ENCODE data around the gene ZFAND3.

Gene ZFAND3

DNA sequence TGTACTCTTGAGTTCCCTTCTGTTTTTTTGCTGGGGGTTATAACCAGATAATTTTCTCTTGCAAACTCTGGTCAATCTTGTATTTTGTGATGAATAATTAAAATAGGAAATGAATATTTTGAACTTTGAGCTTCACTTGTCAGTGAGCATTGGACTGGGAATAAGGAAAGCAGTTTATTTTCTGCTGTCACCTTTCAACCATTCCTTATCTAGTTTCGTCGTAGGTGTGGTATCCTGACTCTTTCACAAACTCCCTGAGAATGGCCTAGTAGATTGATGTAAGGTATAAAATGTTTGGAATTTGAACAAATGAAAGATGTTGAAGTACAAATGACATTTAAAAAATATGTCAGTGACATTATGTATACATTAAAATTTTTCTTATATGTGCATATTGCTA lies 98.0 kb downstream of the ZFAND3 start:
- Histone ChIP-seq H3K4me3 (ENCODE audit: low read depth, low read length) (no peak overlapping the region), H3K79me2 (ENCODE audit: control insufficient read depth, insufficient read depth, low read length, unreplicated experiment) (peaks cover 79% of the 10 kb centered on the region), H3K36me3 (ENCODE audit: insufficient read depth, low read length) (no peaks in the 10 kb centered on the region), H3K4me1 (ENCODE audit: control insufficient read depth, insufficient read depth, low read length, unreplicated experiment) (peaks cover 14% of the 10 kb centered on the region), H2AFZ (ENCODE audit: low read length, unreplicated experiment) (no peak overlapping the region), H3K27ac (ENCODE audit: low read depth, low read length) (no peak overlapping the region), H3K27me3 (ENCODE audit: insufficient read depth, low read length) (no peaks in the 10 kb centered on the region)

DNA sequence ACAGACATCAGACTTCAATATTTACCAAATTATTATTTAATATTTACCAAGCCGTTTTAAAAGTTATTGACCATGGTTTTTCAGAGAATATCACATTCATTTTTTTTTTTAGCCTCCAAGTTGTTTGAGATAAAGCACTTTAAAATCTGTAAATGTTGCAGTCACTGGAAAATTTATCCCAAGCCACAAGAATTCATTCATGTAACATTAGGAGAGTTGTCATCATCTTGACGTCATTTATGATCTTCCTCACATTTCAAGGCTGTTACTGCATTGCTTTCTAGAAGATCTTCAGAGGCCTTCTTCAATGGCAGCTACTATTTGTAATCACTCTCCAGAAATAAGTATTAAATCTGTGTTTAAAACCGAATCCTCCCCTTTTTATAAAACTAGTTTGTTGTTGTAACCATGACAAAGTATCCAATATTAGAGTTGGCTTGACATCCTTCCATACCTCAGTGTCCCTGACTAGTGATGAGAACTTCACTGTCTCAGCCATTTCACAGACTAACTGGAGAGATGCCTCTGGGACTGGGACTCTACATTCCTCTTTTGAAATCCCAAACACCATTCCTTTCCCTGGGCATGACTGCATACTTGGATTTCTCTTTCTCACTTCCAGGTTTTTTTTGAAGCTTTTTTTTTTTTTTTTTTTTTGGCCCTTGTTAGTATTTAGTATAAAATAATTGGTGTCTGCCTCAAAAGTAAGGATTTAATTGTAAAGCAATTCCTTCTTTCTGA lies 100.1 kb downstream of the ZFAND3 start:
- Histone ChIP-seq H2AFZ (ENCODE audit: low read length, unreplicated experiment) (no peak overlapping the region), H3K27me3 (ENCODE audit: insufficient read depth, low read length) (no peaks in the 10 kb centered on the region), H3K27ac (ENCODE audit: low read depth, low read length) (no peak overlapping the region), H3K36me3 (ENCODE audit: insufficient read depth, low read length) (no peaks in the 10 kb centered on the region), H3K4me1 (ENCODE audit: control insufficient read depth, insufficient read depth, low read length, unreplicated experiment) (peaks cover 4% of the 10 kb centered on the region), H3K79me2 (ENCODE audit: control insufficient read depth, insufficient read depth, low read length, unreplicated experiment) (peaks cover 84% of the 10 kb centered on the region), H3K4me3 (ENCODE audit: low read depth, low read length) (no peak overlapping the region)

DNA sequence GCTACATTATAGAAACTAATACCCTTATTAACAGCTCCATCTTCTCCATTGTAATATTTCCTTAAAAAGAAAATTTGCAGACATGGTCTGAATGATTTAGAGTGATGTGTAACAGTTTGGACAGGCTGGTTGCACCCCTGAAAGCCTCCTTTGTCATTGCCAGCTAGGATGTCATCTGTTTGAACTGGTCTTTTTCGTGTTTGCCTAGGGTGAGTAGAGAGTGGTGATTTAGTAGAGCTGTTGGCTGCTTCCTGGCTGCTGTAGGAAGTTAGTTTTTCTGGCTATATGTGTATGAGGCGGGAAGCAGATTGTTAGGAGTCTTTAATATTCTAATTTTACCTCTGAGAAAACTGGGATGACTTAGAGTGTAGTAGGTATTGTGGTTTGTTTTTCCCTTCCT lies 101.1 kb downstream of the ZFAND3 start:
- no peak overlapping the region for H2AFZ ChIP-seq (ENCODE audit: low read length, unreplicated experiment)
- no peaks in the 10 kb centered on the region for H3K36me3 ChIP-seq (ENCODE audit: insufficient read depth, low read length)
- H3K27me3 ChIP-seq (ENCODE audit: insufficient read depth, low read length): no peaks in the 10 kb centered on the region
- H3K27ac ChIP-seq (ENCODE audit: low read depth, low read length): no peak overlapping the region
- H3K79me2 ChIP-seq (ENCODE audit: control insufficient read depth, insufficient read depth, low read length, unreplicated experiment): peaks cover 82% of the 10 kb centered on the region
- peaks cover 4% of the 10 kb centered on the region for H3K4me1 ChIP-seq (ENCODE audit: control insufficient read depth, insufficient read depth, low read length, unreplicated experiment)
- no peak overlapping the region for H3K4me3 ChIP-seq (ENCODE audit: low read depth, low read length)

DNA sequence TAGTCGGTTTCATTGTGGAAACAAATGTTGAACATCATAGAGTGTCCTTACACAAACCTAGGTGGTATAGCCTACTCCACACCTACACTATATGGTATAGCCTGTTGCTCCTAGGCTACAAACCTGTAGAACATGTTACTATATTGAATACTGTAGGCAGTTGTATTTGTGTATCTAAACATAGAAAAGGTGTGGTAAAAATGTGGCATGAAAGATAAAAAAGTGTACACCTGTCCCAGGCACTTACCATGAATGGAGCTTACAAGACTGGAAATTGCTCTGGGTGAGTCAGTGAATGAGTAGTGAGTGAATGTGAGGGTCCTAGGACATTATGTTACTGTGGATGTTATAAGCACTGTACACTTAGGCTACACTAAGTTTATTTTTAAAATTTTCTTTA lies 103.0 kb downstream of the ZFAND3 start:
- Histone ChIP-seq H3K27ac (ENCODE audit: low read depth, low read length) (no peak overlapping the region), H2AFZ (ENCODE audit: low read length, unreplicated experiment) (no peak overlapping the region), H3K4me3 (ENCODE audit: low read depth, low read length) (no peak overlapping the region), H3K79me2 (ENCODE audit: control insufficient read depth, insufficient read depth, low read length, unreplicated experiment) (peaks cover 86% of the 10 kb centered on the region), H3K36me3 (ENCODE audit: insufficient read depth, low read length) (no peaks in the 10 kb centered on the region), H3K27me3 (ENCODE audit: insufficient read depth, low read length) (no peaks in the 10 kb centered on the region), H3K4me1 (ENCODE audit: control insufficient read depth, insufficient read depth, low read length, unreplicated experiment) (peaks cover 4% of the 10 kb centered on the region)

DNA sequence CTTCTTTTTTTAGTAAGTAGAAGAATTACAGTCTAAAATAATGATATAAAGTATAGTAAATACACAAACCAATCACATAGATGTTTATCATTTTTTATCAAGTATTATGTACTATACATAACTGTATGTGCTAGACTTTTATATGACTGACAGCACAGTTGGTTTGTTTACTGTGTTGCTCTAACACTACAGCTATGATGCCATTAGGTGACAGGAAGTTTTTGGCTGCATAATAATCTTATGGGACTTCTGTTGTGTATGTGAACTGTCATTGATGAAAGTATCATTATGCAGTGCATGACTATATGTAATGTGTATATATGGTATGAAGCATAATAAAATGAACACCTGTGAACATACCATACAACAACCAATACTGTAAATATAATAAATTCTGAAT lies 104.0 kb downstream of the ZFAND3 start:
- no peaks in the 10 kb centered on the region for H3K27me3 ChIP-seq (ENCODE audit: insufficient read depth, low read length)
- no peaks in the 10 kb centered on the region for H3K36me3 ChIP-seq (ENCODE audit: insufficient read depth, low read length)
- H3K4me3 ChIP-seq (ENCODE audit: low read depth, low read length): no peak overlapping the region
- peaks cover 85% of the 10 kb centered on the region for H3K79me2 ChIP-seq (ENCODE audit: control insufficient read depth, insufficient read depth, low read length, unreplicated experiment)
- H3K4me1 ChIP-seq (ENCODE audit: control insufficient read depth, insufficient read depth, low read length, unreplicated experiment): peaks cover 4% of the 10 kb centered on the region
- no peak overlapping the region for H2AFZ ChIP-seq (ENCODE audit: low read length, unreplicated experiment)
- no peak overlapping the region for H3K27ac ChIP-seq (ENCODE audit: low read depth, low read length)

DNA sequence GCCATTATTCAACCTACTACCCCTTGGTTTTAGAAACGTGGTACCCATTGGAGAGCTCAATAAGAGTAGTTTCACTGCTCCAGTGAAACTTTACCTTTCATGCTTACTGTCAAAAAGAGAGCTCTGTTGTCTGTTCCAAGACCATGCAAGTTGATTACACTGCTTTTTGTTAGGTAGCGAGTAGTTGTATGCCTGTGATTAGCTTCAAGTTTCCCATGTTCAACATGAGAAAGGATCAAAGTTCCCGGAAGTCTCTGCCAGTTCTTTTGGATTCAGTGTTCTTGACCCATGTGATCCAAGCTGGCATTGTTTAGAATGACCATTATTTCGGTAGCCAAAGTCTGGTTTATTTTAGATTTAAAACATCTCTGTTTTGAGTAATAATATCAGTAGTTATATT lies 107.1 kb downstream of the ZFAND3 start:
- no peaks in the 10 kb centered on the region for H3K36me3 ChIP-seq (ENCODE audit: insufficient read depth, low read length)
- no peak overlapping the region for H3K4me3 ChIP-seq (ENCODE audit: low read depth, low read length)
- H3K79me2 ChIP-seq (ENCODE audit: control insufficient read depth, insufficient read depth, low read length, unreplicated experiment): peaks cover 78% of the 10 kb centered on the region
- H3K27me3 ChIP-seq (ENCODE audit: insufficient read depth, low read length): no peaks in the 10 kb centered on the region
- peaks cover 4% of the 10 kb centered on the region for H3K4me1 ChIP-seq (ENCODE audit: control insufficient read depth, insufficient read depth, low read length, unreplicated experiment)
- no peak overlapping the region for H2AFZ ChIP-seq (ENCODE audit: low read length, unreplicated experiment)
- no peak overlapping the region for H3K27ac ChIP-seq (ENCODE audit: low read depth, low read length)

DNA sequence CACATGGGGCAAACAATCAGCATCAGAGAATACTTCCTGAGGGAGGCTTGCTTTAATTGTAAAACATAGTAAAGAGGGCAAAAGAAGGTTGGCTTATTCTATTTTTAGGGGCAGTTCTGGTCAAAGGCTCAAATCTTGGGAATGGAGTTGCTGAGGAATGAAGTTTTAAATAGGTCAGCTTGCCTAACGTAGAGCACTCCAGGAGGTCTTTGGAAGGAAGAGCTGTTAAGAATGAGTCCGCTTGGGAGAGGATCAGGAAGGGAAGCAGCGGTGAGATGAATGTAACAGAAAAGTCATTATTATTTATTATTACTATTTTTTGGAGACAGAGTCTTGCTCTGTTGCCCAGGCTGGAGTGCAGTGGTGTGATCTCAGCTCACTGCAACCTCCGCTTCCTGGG lies 108.7 kb downstream of the ZFAND3 start:
- Histone ChIP-seq H3K79me2 (ENCODE audit: control insufficient read depth, insufficient read depth, low read length, unreplicated experiment) (peaks cover 70% of the 10 kb centered on the region), H3K27ac (ENCODE audit: low read depth, low read length) (no peak overlapping the region), H3K36me3 (ENCODE audit: insufficient read depth, low read length) (no peaks in the 10 kb centered on the region), H3K4me3 (ENCODE audit: low read depth, low read length) (no peak overlapping the region), H2AFZ (ENCODE audit: low read length, unreplicated experiment) (no peak overlapping the region), H3K27me3 (ENCODE audit: insufficient read depth, low read length) (no peaks in the 10 kb centered on the region), H3K4me1 (ENCODE audit: control insufficient read depth, insufficient read depth, low read length, unreplicated experiment) (no peaks in the 10 kb centered on the region)

DNA sequence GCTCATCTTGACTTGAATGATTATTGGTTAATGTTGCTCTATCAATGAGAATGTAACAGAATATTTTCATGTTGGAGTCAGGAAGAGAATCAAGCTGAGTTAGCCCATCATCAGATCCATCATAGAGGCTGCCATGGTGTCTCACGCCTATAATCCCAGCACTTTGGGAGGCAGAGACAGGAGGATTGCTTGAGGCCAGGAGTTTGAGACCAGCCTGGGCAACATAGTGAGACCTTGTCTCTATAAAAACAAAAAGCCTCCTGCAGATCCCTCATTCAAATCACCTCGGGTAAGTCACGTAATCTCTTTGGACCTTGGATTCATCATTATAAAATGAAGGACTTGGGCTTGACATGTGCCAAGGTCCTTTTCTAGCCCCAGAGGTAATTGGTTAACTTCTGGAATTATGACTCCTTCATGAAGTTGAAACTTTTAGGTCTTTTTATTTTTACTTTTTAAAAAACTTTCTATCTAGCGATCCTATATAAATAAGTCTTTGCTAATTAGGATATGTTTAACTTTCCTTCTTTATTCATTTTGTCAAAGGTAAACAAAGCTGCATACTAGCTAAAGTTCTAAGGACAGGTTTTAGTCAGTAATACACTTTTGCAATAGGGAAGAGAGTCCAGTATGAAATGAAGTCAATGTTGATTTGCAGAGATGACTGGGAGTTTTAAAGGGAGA lies 110.9 kb downstream of the ZFAND3 start:
- H3K27ac ChIP-seq (ENCODE audit: low read depth, low read length): no peak overlapping the region
- H3K4me3 ChIP-seq (ENCODE audit: low read depth, low read length): no peak overlapping the region
- H3K36me3 ChIP-seq (ENCODE audit: insufficient read depth, low read length): no peaks in the 10 kb centered on the region
- no peaks in the 10 kb centered on the region for H3K27me3 ChIP-seq (ENCODE audit: insufficient read depth, low read length)
- peaks cover 56% of the 10 kb centered on the region for H3K79me2 ChIP-seq (ENCODE audit: control insufficient read depth, insufficient read depth, low read length, unreplicated experiment)
- H3K4me1 ChIP-seq (ENCODE audit: control insufficient read depth, insufficient read depth, low read length, unreplicated experiment): no peaks in the 10 kb centered on the region
- H2AFZ ChIP-seq (ENCODE audit: low read length, unreplicated experiment): no peak overlapping the region

DNA sequence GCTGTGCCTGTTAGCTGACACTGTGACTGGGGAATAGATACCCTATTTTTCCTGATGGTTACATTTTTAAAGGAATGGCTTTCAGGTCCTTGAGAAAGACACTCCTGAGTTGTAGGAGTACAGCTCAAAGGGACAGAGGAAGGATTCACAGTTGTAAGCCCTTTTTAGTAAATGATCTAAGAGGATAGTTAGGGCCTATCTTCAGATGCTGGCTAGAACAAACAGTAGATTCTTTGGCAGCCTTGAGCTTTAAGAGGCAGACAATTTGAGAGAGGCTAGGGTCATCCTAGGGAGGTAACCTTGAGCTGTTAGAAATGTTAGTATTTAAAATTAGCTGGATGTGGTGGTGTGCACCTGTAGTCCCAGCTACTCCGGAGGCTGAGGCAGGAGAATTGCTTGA lies 111.5 kb downstream of the ZFAND3 start:
- H3K27ac ChIP-seq (ENCODE audit: low read depth, low read length): no peak overlapping the region

DNA sequence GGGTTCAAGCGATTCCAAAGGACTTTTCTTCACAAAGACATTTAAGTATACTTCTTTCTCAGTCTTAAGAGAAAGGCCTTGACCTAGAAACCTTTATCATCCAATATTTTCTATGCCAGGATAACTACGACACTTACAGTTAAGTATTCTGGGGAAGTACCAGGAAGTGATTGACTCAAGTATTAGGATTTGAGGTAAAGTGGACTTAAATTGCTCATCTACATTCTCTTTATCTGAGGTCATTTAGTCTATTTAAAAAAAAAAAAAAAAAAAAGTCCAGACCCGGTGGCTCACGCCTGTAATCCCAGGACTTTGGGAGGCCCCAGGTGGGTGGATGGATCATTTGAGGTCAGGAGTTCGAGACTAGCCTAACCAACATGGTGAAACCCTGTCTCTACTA lies 114.7 kb downstream of the ZFAND3 start:
- no peaks in the 10 kb centered on the region for H3K4me1 ChIP-seq (ENCODE audit: control insufficient read depth, insufficient read depth, low read length, unreplicated experiment)
- H3K79me2 ChIP-seq (ENCODE audit: control insufficient read depth, insufficient read depth, low read length, unreplicated experiment): peaks cover 53% of the 10 kb centered on the region
- no peaks in the 10 kb centered on the region for H3K36me3 ChIP-seq (ENCODE audit: insufficient read depth, low read length)
- H3K4me3 ChIP-seq (ENCODE audit: low read depth, low read length): no peak overlapping the region
- no peak overlapping the region for H3K27ac ChIP-seq (ENCODE audit: low read depth, low read length)
- H2AFZ ChIP-seq (ENCODE audit: low read length, unreplicated experiment): no peak overlapping the region
- no peaks in the 10 kb centered on the region for H3K27me3 ChIP-seq (ENCODE audit: insufficient read depth, low read length)

More for the DNA sequence above, 111.5 kb downstream of the ZFAND3 start:
- H3K4me3 ChIP-seq (ENCODE audit: low read depth, low read length): no peak overlapping the region
- no peaks in the 10 kb centered on the region for H3K36me3 ChIP-seq (ENCODE audit: insufficient read depth, low read length)
- H3K79me2 ChIP-seq (ENCODE audit: control insufficient read depth, insufficient read depth, low read length, unreplicated experiment): peaks cover 56% of the 10 kb centered on the region
- no peaks in the 10 kb centered on the region for H3K27me3 ChIP-seq (ENCODE audit: insufficient read depth, low read length)
- H3K4me1 ChIP-seq (ENCODE audit: control insufficient read depth, insufficient read depth, low read length, unreplicated experiment): no peaks in the 10 kb centered on the region
- H2AFZ ChIP-seq (ENCODE audit: low read length, unreplicated experiment): no peak overlapping the region

DNA sequence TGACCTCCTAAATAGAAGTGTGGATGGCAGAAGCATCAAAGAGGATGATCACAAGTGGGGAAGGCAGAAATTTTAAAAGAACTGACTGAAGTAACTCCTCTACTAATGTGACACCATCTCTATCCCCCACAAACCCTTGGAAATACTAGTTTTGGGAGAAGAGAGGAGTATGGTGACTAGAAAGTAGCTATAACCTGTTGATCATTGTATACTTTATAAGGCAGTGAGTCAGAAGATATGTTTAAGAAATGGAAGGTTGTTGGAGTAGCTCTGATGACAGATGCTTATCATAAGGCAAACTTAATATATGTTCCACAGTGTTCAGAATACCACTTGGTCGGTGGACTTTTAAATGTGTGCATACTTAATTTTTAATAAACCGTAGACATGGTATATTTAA lies 116.6 kb downstream of the ZFAND3 start:
- Histone ChIP-seq H3K36me3 (ENCODE audit: insufficient read depth, low read length) (no peaks in the 10 kb centered on the region), H3K4me1 (ENCODE audit: control insufficient read depth, insufficient read depth, low read length, unreplicated experiment) (peaks cover 8% of the 10 kb centered on the region), H2AFZ (ENCODE audit: low read length, unreplicated experiment) (no peak overlapping the region), H3K27me3 (ENCODE audit: insufficient read depth, low read length) (no peaks in the 10 kb centered on the region), H3K27ac (ENCODE audit: low read depth, low read length) (no peak overlapping the region), H3K79me2 (ENCODE audit: control insufficient read depth, insufficient read depth, low read length, unreplicated experiment) (peaks cover 51% of the 10 kb centered on the region), H3K4me3 (ENCODE audit: low read depth, low read length) (no peak overlapping the region)
